KMS-11 (cell line): Measurements from ENCODE around the gene PCMT1.

Experiments
- H2AFZ ChIP-seq: fragments of 200-600 bp; sonication (generic); 2 replicates; pipeline ENCODE4 v1.6.1; 2016; ENCODE audit warnings: antibody characterized with exemption, mixed run types, low read depth
- H3K27ac ChIP-seq: fragments of 200-600 bp; sonication (generic); 2 replicates; pipeline ENCODE4 v1.6.1; 2016; ENCODE audit warnings: mild to moderate bottlenecking, mixed run types
- H3K27me3 ChIP-seq: fragments of 200-600 bp; sonication (generic); 2 replicates; pipeline ENCODE4 v1.6.1; 2017; ENCODE audit warnings: mild to moderate bottlenecking, low read depth, mixed run types, moderate library complexity; ENCODE audit not compliant: insufficient read depth
- H3K36me3 ChIP-seq: fragments of 200-600 bp; sonication (generic); 2 replicates; pipeline ENCODE4 v1.6.1; 2017; ENCODE audit warnings: mild to moderate bottlenecking, mixed run types; ENCODE audit not compliant: insufficient read depth
- H3K4me1 ChIP-seq: fragments of 200-600 bp; sonication (generic); 2 replicates; pipeline ENCODE4 v1.6.1; 2016; ENCODE audit warnings: mild to moderate bottlenecking, low read depth, mixed run types; ENCODE audit not compliant: poor library complexity, severe bottlenecking
- H3K4me2 ChIP-seq: fragments of 200-600 bp; sonication (generic); 2 replicates; pipeline ENCODE4 v1.7.0; 2016; ENCODE audit warnings: mild to moderate bottlenecking, mixed run types
- H3K4me3 ChIP-seq: fragments of 200-600 bp; sonication (generic); IDR thresholded peaks from 2 replicates; pipeline ENCODE4 v1.6.1; 2017; ENCODE audit warnings: low read depth, low read length, mixed read lengths; ENCODE audit not compliant: insufficient read depth
- H3K79me2 ChIP-seq: fragments of 200-600 bp; sonication (generic); 2 replicates; pipeline ENCODE4 v1.6.1; 2016; ENCODE audit warnings: low read depth, mixed run types; ENCODE audit not compliant: insufficient read depth
- H3K9ac ChIP-seq: fragments of 200-600 bp; sonication (generic); 2 replicates; pipeline ENCODE4 v1.6.1; 2016; ENCODE audit warnings: mild to moderate bottlenecking, mixed run types
- H4K20me1 ChIP-seq: fragments of 200-600 bp; sonication (generic); 2 replicates; pipeline ENCODE4 v1.6.1; 2016; ENCODE audit warnings: mild to moderate bottlenecking, mixed run types; ENCODE audit not compliant: insufficient read depth
- TF ChIP-seq, protein P1 (sequence below): fragments of 200-600 bp; sonication (generic); conservative IDR thresholded peaks from 2 replicates; pipeline ENCODE4 v1.6.1; 2017; ENCODE audit warnings: low read depth, mild to moderate bottlenecking, antibody characterized with exemption, low read length, moderate library complexity, mixed read lengths

PCMT1 gene

DNA sequence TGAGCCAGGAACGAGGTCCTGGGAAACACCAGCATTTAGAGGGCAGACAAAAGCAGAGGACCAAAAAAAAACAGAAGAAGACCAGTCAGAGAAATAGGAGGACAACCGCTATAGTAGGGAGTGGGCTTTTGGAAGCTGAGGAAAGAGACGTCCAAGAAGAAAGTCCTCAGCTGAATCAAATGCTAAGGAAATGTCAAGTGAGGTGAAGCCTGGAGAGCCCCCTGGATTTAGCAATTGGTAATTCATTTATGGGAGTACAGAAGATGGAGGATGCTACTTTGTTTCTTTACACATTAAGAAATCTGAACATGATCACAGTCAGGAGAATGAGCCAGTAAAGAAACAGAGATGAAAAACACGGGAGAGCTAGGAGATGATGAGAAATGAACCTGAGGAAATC lies 73.5 kb downstream of the PCMT1 start:
- no peaks in the 10 kb centered on the region for H4K20me1 ChIP-seq
- no peak overlapping the region for H3K4me3 ChIP-seq
- H3K4me1 ChIP-seq, result peaks cover 6% of the 10 kb centered on the region
- TF ChIP-seq, protein P1, sequence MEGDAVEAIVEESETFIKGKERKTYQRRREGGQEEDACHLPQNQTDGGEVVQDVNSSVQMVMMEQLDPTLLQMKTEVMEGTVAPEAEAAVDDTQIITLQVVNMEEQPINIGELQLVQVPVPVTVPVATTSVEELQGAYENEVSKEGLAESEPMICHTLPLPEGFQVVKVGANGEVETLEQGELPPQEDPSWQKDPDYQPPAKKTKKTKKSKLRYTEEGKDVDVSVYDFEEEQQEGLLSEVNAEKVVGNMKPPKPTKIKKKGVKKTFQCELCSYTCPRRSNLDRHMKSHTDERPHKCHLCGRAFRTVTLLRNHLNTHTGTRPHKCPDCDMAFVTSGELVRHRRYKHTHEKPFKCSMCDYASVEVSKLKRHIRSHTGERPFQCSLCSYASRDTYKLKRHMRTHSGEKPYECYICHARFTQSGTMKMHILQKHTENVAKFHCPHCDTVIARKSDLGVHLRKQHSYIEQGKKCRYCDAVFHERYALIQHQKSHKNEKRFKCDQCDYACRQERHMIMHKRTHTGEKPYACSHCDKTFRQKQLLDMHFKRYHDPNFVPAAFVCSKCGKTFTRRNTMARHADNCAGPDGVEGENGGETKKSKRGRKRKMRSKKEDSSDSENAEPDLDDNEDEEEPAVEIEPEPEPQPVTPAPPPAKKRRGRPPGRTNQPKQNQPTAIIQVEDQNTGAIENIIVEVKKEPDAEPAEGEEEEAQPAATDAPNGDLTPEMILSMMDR, result no peak
- H3K79me2 ChIP-seq, result no peaks in the 10 kb centered on the region
- H3K27me3 ChIP-seq, result no peaks in the 10 kb centered on the region
- no peak overlapping the region for H3K27ac ChIP-seq
- no peak overlapping the region for H3K9ac ChIP-seq
- no peak overlapping the region for H2AFZ ChIP-seq
- H3K36me3 ChIP-seq, result no peaks in the 10 kb centered on the region
- no peak overlapping the region for H3K4me2 ChIP-seq

DNA sequence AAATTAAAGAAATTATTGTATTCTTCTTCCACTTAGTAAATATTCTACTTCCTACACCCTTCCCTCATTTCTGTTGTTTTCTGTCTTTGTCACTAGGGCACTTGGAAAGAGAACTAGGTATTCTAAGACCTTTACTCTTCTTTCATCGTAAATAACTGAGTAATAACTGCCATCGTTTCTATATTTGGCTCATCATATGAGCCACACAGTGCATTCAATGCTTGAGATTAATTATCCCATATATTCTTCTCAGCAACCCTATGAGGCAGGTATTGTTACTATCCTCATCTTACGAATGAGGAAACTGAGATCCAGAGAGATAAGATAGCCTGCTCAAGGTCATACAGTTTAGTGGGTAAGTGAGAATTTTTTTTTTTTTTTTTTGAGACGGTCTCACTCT lies 75.8 kb downstream of the PCMT1 start:
- TF ChIP-seq, protein P1, result no peak
- Histone ChIP-seq H3K4me3 (no peak overlapping the region), H2AFZ (no peak overlapping the region), H3K9ac (no peak overlapping the region), H3K27me3 (no peaks in the 10 kb centered on the region), H3K4me1 (peaks cover 6% of the 10 kb centered on the region), H4K20me1 (no peaks in the 10 kb centered on the region), H3K79me2 (no peaks in the 10 kb centered on the region), H3K36me3 (no peaks in the 10 kb centered on the region), H3K4me2 (no peak overlapping the region), H3K27ac (no peak overlapping the region)

DNA sequence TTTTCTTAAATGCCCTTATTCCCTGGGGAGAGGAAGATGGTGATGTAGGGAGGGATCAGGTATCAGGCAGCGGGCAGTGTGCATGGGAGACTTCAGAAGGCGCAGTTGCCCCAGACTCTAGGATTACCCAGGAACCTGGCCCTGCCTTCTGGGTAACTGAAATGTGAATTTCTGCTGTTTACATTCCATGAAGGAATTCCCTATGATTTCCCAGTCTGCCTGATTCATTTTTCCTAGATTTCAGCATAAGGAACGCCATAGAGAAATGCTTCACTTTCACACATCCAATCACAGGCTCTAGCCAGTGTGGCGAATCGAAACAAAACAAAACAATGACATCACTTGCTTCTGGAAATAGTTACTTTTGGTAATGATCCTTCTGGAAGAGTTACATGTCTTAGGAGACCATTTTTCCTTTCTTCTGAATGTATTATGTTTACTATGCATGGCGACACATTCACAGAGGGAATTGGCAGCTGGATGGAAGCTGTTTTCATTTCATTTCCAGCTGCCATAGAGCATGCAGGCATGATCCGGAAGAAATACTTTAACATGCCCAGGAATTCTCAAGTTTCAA lies 81.3 kb downstream of the PCMT1 start:
- Histone ChIP-seq H4K20me1 (no peaks in the 10 kb centered on the region), H3K4me1 (no peaks in the 10 kb centered on the region), H3K79me2 (no peaks in the 10 kb centered on the region), H2AFZ (no peak overlapping the region), H3K9ac (no peak overlapping the region), H3K27me3 (no peaks in the 10 kb centered on the region), H3K36me3 (no peaks in the 10 kb centered on the region), H3K4me3 (no peak overlapping the region), H3K4me2 (no peak overlapping the region), H3K27ac (no peak overlapping the region)
- TF ChIP-seq, protein P1, result no peak

DNA sequence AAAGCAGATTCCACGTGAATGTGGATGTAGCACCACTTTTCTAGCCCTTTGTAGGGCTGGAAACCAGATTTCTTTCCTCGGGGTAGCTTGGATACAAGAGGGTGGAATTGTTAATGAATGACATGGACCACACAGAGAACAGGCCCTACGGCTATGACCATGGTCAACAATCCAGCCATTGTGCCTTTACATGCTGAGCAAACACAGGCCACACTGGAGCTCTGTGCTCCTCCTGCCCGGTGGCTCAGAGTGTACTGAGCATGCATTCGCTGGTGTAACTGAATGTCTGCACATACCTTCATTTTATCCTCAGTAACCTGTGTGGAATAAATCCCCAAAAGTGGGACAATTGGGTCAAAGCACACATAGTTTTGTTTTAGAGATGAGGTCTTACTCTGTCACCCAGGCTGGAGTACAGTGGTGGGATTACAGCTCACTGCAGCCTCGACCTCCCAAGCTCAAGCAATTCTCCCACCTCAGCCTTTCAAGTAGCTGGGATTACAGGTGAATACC lies 81.8 kb downstream of the PCMT1 start:
- no peak overlapping the region for H3K27ac ChIP-seq
- H4K20me1 ChIP-seq, result no peaks in the 10 kb centered on the region
- no peak overlapping the region for H2AFZ ChIP-seq

More for the DNA sequence above, 81.8 kb downstream of the PCMT1 start:
- no peaks in the 10 kb centered on the region for H3K4me1 ChIP-seq
- H3K9ac ChIP-seq, result no peak overlapping the region
- no peak overlapping the region for H3K4me2 ChIP-seq
- no peaks in the 10 kb centered on the region for H3K79me2 ChIP-seq
- no peaks in the 10 kb centered on the region for H3K36me3 ChIP-seq
- TF ChIP-seq, protein P1, result no peak
- H3K4me3 ChIP-seq, result no peak overlapping the region
- H3K27me3 ChIP-seq, result no peaks in the 10 kb centered on the region
